ENCODE results near the gene SUN3. TPM values are rescaled to one million over a fixed set of nuclear protein-coding genes. Genes with fewer than 3 reads are reported as not detected.

SUN3 gene
- total RNA-seq, 2 experiments from 2014 or later: 2.9 TPM; not detected in 1

DNA sequence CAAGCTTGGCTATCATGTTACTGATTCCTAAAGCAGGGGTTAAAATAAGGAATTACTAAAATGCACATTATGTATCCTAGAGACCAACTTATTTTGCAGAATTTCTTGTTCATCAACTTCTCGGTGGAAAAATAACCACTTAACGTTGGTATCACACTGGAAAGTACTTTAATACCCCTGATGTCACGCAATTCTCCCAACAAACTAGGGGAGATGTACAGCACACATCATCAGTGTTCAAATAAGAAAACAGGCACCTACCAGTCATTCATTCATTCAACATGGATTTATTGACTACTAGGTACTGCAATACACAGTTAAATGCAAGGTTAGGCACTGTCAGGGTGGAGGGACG is 50.1 kb downstream of the SUN3 start:
- TF ChIP-seq CTCF (conservative IDR thresholded peaks at IDR 0.05; ENCODE audit: low read length) (no peak), EZH2phosphoT487 (IDR thresholded peaks at IDR 0.05; ENCODE audit: borderline replicate concordance, low read depth, low read length) (no peak)
- peak overlapping the region; percentile 74 for H2AFZ ChIP-seq (ENCODE audit: low read length)
- no peaks in the 10 kb centered on the region for H3K9me2 ChIP-seq (ENCODE audit: insufficient read depth, low read length)

DNA sequence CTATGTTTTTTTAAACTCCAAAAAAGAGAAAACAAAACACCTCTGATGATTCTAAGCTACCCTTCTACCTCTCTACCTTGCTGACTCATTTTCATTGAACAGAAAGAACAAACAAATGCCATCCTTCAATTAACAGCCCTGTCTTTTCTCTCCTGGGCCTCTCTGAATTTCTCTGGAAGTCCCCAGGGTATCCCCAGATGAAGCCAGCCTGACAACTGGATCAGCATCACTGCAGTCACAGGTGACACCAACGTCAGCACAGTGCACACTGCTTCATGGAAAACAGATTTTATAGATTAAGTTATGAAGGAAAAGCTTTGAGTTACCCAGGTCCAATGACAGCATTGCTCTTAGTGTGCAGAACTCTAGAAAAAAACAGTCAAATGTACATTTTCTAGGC is 55.2 kb downstream of the SUN3 start:
- Histone ChIP-seq H3K9me3 (ENCODE audit: low read length) (no peaks in the 10 kb centered on the region), H3K4me1 (ENCODE audit: insufficient read depth, low read length, poor library complexity, severe bottlenecking) (peaks cover 13% of the 10 kb centered on the region), H3K4me2 (ENCODE audit: low read length) (no peak overlapping the region), H3K27ac (ENCODE audit: low read depth, low read length, poor library complexity, severe bottlenecking) (no peak overlapping the region), H3K9me2 (ENCODE audit: insufficient read depth, low read length) (no peaks in the 10 kb centered on the region), H3K79me2 (ENCODE audit: insufficient read depth, low read depth, low read length) (peaks cover 20% of the 10 kb centered on the region), H2AFZ (ENCODE audit: low read length) (no peak overlapping the region), H3K36me3 (ENCODE audit: insufficient read depth, low read length) (peaks cover 91% of the 10 kb centered on the region), H4K20me1 (ENCODE audit: insufficient read depth, low read length) (no peaks in the 10 kb centered on the region), H3K4me3 (ENCODE audit: low read depth, low read length, poor library complexity, severe bottlenecking) (no peak overlapping the region)
- intact Hi-C loops (cut with micrococcal nuclease; ENCODE audit: unreplicated experiment): no loop called here
- TF ChIP-seq CTCF (conservative IDR thresholded peaks at IDR 0.05; ENCODE audit: low read length) (no peak), EZH2phosphoT487 (IDR thresholded peaks at IDR 0.05; ENCODE audit: borderline replicate concordance, low read depth, low read length) (no peak)
- CTCF ChIA-PET (ENCODE audit: unreplicated experiment): interaction anchor here (1.2 kb wide), 1 partner anchor 707 kb away, joined by 3 read pairs; no protein-coding TSS in a partner anchor
- BruUV-seq (replicated peaks): no TSS peak
- POLR2A ChIA-PET: no interaction called here
- DNase-seq (ENCODE audit: low spot score): no peak

More for the DNA sequence above, 50.1 kb downstream of the SUN3 start:
- Histone ChIP-seq H3K79me2 (ENCODE audit: insufficient read depth, low read depth, low read length) (peaks cover 22% of the 10 kb centered on the region), H3K4me2 (ENCODE audit: low read length) (peak overlapping the region; percentile 95), H3K27ac (ENCODE audit: low read depth, low read length, poor library complexity, severe bottlenecking) (peak overlapping the region; percentile 84), H3K4me3 (ENCODE audit: low read depth, low read length, poor library complexity, severe bottlenecking) (peak overlapping the region; percentile 85), H3K36me3 (ENCODE audit: insufficient read depth, low read length) (peaks cover 46% of the 10 kb centered on the region), H4K20me1 (ENCODE audit: insufficient read depth, low read length) (no peaks in the 10 kb centered on the region), H3K4me1 (ENCODE audit: insufficient read depth, low read length, poor library complexity, severe bottlenecking) (peaks cover 20% of the 10 kb centered on the region), H3K9me3 (ENCODE audit: low read length) (no peaks in the 10 kb centered on the region)
- no TSS peak for BruUV-seq (replicated peaks)
- DNase-seq (ENCODE audit: low spot score): no peak
- intact Hi-C loops (cut with micrococcal nuclease; ENCODE audit: unreplicated experiment): loop anchor here (2.0 kb wide), 2 partner anchors 14 to 40 kb away; no protein-coding TSS in a partner anchor
- POLR2A ChIA-PET: interaction anchor here (0.6 to 2.1 kb wide), 6 partner anchors 10 to 544 kb away, joined by 3 to 8 read pairs (median 4); no protein-coding TSS in a partner anchor
- CTCF ChIA-PET (ENCODE audit: unreplicated experiment): interaction anchor here (0.8 kb wide), 1 partner anchor 33 kb away, joined by 3 read pairs; no protein-coding TSS in a partner anchor

DNA sequence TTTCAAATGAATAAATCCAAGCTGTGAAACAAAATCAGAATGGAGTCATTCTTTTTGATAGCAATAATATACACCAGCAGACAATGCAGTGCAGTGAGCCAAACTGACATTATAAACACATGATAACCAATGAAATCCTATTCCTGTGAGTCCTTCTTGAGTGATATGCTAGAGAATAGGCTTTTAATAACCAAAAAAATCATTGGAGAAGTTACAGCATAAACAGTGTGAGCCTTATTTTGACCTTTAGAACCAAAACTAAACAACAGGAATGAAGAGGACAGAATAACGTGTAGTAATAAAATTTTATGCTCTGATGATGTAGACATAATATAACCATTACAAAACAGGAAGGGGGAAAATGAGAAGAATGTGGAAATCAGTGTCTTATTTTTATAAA is 58.1 kb downstream of the SUN3 start:
- DNase-seq (ENCODE audit: low spot score): no peak
- Histone ChIP-seq H3K27ac (ENCODE audit: low read depth, low read length, poor library complexity, severe bottlenecking) (no peak overlapping the region), H3K79me2 (ENCODE audit: insufficient read depth, low read depth, low read length) (no peaks in the 10 kb centered on the region), H3K4me2 (ENCODE audit: low read length) (no peak overlapping the region), H4K20me1 (ENCODE audit: insufficient read depth, low read length) (no peaks in the 10 kb centered on the region), H3K9me3 (ENCODE audit: low read length) (no peaks in the 10 kb centered on the region), H3K4me3 (ENCODE audit: low read depth, low read length, poor library complexity, severe bottlenecking) (no peak overlapping the region), H2AFZ (ENCODE audit: low read length) (no peak overlapping the region), H3K9me2 (ENCODE audit: insufficient read depth, low read length) (no peaks in the 10 kb centered on the region), H3K36me3 (ENCODE audit: insufficient read depth, low read length) (peaks cover 95% of the 10 kb centered on the region), H3K4me1 (ENCODE audit: insufficient read depth, low read length, poor library complexity, severe bottlenecking) (peaks cover 4% of the 10 kb centered on the region)
- TF ChIP-seq EZH2phosphoT487 (IDR thresholded peaks at IDR 0.05; ENCODE audit: borderline replicate concordance, low read depth, low read length) (no peak), CTCF (conservative IDR thresholded peaks at IDR 0.05; ENCODE audit: low read length) (no peak)
- ChIA-PET CTCF (ENCODE audit: unreplicated experiment) (no interaction called here), POLR2A (interaction anchor here (0.6 to 1.2 kb wide), 2 partner anchors 10 to 27 kb away, joined by 3 read pairs; no protein-coding TSS in a partner anchor)
- BruUV-seq (replicated peaks): no TSS peak
- intact Hi-C loops (cut with micrococcal nuclease; ENCODE audit: unreplicated experiment): no loop called here

Data from OCI-LY7 (cell line).